DMS53 treated with DMSO at 0.1 percent for 48 hours (cell line): ENCODE results near the gene CHAC2.
"Not testable (repeated sequence)": the region's sequence is repeated elsewhere in the genome, so short reads cannot be mapped to it uniquely, and the experiment has no call there.

Source experiments
- DNase-seq: peaks from one replicate; lab custom pipeline; 2025; ENCODE audit not compliant: unreplicated experiment; lab: John Stamatoyannopoulos, UW

CHAC2 gene

GRCh38 chr2:53777134-53777533, 9.5 kb downstream of the CHAC2 start:
- no peak for DNase-seq

GRCh38 chr2:53778536-53779162, 11.0 kb downstream of the CHAC2 start:
- no peak for DNase-seq

GRCh38 chr2:53780056-53780455, 12.5 kb downstream of the CHAC2 start:
- no peak for DNase-seq

- DNase-seq, result no peak
Measured at GRCh38 chr2:53782676-53783075, 15.1 kb downstream of the CHAC2 start.

GRCh38 chr2:53784436-53784835, 16.8 kb downstream of the CHAC2 start:
- no peak for DNase-seq

- DNase-seq, result no peak
Measured at GRCh38 chr2:53785366-53785765, 17.8 kb downstream of the CHAC2 start.

- DNase-seq, result no peak
Measured at GRCh38 chr2:53786352-53786704, 18.7 kb downstream of the CHAC2 start.

- peak; percentile 72 for DNase-seq
Measured at GRCh38 chr2:53786705-53787613, 19.4 kb downstream of the CHAC2 start, which contains the start of the genes ASB3 and ERLEC1. Gene ASB3, minus strand, starts transcription at chr2:53786953. Its CDS starts 21,381 bp downstream, at chr2:53765572. Gene ERLEC1, plus strand, starts transcription at chr2:53787044. Its CDS starts 167 bp downstream, at chr2:53787211.

GRCh38 chr2:53787614-53788289, 20.1 kb downstream of the CHAC2 start:
- DNase-seq, result no peak

- no peak for DNase-seq
Measured at GRCh38 chr2:53793261-53793660, 25.7 kb downstream of the CHAC2 start.

- peak; percentile 40 for DNase-seq
Measured at GRCh38 chr2:53793821-53794220, 26.2 kb downstream of the CHAC2 start.

- no peak for DNase-seq
Measured at GRCh38 chr2:53801547-53801946, 33.9 kb downstream of the CHAC2 start.

- DNase-seq, result no peak
Measured at GRCh38 chr2:53802617-53803151, 35.1 kb downstream of the CHAC2 start.

- DNase-seq, result no peak
Measured at GRCh38 chr2:53811601-53812000, 44.0 kb downstream of the CHAC2 start.

GRCh38 chr2:53813151-53813550, 45.5 kb downstream of the CHAC2 start:
- DNase-seq, result no peak

- DNase-seq, result no peak
Measured at GRCh38 chr2:53818854-53819435, 51.3 kb downstream of the CHAC2 start.

GRCh38 chr2:53819634-53820033, 52.0 kb downstream of the CHAC2 start:
- no peak for DNase-seq

- DNase-seq, result no peak
Measured at GRCh38 chr2:53820048-53820447, 52.4 kb downstream of the CHAC2 start.

- no peak for DNase-seq
Measured at GRCh38 chr2:53820711-53821110, 53.1 kb downstream of the CHAC2 start.

- no peak for DNase-seq
Measured at GRCh38 chr2:53821810-53822209, 54.2 kb downstream of the CHAC2 start.

- DNase-seq, result not testable (repeated sequence)
Measured at GRCh38 chr2:53823639-53824038, 56.0 kb downstream of the CHAC2 start.
